HTERT RPE-1 (cell line): ENCODE data around the gene TRAPPC11.

Source experiments
- in situ Hi-C: fragments of 300-500 bp; cut with MboI; formaldehyde crosslinking; loops from 4 replicates; pipeline ENCODE4 v1.14.3; 2020; ENCODE audit warnings: low sequenced_read_pairs

The TRAPPC11 gene

DNA sequence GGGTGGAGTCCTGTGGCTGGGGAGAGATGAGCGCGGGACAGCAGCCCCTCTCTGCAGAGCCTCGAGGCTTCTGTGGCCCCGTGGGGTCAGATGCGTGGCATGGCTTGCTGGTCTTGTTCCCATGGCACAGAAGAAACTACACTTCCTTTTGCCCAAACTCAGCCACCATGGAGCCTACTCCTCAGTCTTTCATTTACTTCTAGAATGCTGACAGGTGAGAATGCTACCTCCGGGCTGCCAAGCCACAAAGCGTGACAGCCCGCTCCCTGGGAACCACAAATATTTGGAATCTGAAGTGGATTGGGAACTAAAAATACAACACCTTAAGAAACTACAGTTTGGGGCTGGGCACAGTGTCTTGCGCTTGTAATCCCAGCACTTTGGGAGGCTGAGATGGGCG lies 98.0 kb downstream of the TRAPPC11 start:
- in situ Hi-C loops, result no loop called here

DNA sequence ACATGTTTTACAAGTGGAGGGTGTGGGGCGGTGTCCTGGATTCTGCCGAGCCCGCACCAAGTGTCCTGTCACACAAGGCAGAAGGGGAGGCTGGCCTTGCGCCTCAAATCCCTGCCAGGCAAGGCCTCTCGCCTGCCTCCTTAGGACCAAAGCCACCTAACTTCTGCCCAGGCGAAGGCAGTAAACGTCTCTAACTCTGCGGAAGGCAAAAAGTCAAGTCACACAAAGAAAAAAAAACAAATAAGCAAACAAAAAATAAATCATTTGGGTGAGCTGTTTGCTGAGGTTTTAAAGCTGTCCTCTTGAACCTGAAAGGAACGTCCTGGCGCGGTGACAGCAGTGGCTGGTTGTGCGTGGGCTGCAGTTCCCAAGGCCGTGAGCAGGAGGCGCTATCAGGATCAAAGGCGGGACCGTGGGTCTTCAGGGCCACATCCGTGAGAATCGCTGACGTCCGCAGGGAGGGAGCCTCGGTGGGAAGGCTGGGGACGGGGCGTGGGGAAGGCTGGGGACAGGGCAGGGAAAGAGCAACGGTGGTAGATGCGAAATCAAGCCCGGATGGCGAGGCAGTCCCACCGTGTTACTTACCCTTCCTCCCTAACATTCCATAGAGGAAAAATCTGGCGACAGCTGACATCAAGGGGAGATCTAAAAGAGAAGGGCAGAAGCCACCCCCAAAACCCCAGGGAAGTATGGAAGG lies 99.1 kb downstream of the TRAPPC11 start:
- in situ Hi-C loops, result no loop called here

DNA sequence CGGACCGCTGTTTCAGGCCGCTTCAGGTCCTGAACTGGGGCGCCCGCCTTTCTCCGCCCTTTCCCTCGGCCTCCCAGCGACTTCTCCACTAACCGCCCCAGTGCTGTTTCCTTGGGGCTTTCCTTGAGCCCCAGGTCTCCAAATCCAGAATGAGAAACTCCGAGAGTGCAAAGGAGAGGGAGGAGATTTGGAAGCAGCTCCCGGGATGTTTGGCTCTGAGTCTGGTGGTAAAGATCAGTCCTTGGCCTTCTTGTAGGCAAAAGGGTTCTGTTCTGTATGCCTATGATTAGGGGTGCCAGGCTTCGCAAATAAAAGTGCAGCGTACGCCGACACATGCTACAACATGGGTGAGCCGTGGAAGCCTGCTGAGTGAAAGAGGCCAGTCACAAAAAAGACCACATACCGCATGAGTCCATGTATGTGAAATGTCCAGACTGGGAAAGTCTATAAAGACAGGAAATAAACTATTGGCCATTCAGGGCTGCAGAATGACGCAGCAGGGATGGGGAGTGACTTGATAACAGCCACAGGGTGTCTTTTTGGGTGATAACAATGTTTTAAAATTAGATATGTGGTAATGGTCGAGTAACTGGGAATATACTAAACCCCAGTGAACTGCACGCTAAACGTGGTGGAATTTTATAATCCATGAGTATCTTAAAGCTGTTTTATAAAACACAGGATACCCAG lies 99.8 kb downstream of the TRAPPC11 start:
- in situ Hi-C loops, result no loop called here

DNA sequence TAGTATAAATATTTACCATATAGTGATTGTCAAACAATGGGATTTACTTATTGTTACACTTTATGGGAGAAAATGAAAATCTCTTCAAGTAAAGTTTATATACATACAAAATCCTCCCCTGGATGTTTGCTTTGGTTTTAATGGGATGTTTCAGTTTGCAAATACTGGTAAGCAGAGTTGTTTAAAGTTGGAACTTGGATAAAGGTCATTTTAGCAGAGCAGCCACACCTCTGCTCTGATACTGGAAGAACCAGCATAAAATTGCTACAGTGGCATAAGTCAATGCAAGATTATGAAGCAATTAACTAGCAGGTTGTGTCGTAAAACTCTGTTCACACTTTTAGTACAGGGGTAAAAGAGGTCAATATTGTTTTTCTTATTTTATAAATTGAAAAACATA lies 101.2 kb downstream of the TRAPPC11 start:
- in situ Hi-C loops, result no loop called here
